ENCODE measurements around the gene GPBAR1.

The GPBAR1 gene

DNA sequence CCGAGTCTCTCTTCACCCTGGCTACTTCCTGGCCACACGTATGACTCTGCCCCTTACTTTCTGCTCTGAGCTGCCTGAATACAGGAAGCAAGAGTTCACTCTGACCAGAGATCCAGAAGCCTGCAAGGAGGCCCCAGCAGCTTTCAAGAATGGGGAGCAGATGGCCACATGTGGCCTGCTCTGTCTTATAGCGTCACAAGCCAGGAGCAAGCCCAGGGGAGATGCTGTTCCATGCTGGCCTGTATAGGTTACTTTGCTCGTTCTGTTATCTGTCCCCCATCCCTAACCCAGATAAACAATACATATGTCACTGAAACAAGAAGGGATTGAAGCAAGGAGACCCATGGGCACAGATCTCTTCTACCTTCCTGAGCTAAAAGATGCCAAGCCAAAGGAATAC, 13.8 kb downstream of the GPBAR1 start:
- H3K27me3 ChIP-seq (ENCODE audit: control insufficient read depth in 2 of 2, insufficient read depth in 2 of 2, low read length in 2 of 2): no peaks in the 10 kb centered on the region
- H3K4me3 ChIP-seq (ENCODE audit: low read length in 2 of 2): peak overlapping the region in 1 of 2 donors; percentile 20
- H3K4me1 ChIP-seq (ENCODE audit: control insufficient read depth in 2 of 2, insufficient read depth in 2 of 2, low read length in 2 of 2): peaks cover 45 to 48% of the 10 kb centered on the region in 2 donors
- H3K9ac ChIP-seq (ENCODE audit: low read depth in 1 of 2, low read length in 2 of 2): peak overlapping the region; percentile 6 to 50
- peak overlapping the region; percentile 89 to 92 for H3K27ac ChIP-seq (ENCODE audit: low read depth in 2 of 2, low read length in 2 of 2)
- no peaks in the 10 kb centered on the region for H3K9me3 ChIP-seq (ENCODE audit: control insufficient read depth in 2 of 2, low read length in 2 of 2)
- peaks cover 56 to 60% of the 10 kb centered on the region in 2 donors for H3K36me3 ChIP-seq (ENCODE audit: control insufficient read depth in 2 of 2, insufficient read depth in 2 of 2, low read length in 2 of 2)

DNA sequence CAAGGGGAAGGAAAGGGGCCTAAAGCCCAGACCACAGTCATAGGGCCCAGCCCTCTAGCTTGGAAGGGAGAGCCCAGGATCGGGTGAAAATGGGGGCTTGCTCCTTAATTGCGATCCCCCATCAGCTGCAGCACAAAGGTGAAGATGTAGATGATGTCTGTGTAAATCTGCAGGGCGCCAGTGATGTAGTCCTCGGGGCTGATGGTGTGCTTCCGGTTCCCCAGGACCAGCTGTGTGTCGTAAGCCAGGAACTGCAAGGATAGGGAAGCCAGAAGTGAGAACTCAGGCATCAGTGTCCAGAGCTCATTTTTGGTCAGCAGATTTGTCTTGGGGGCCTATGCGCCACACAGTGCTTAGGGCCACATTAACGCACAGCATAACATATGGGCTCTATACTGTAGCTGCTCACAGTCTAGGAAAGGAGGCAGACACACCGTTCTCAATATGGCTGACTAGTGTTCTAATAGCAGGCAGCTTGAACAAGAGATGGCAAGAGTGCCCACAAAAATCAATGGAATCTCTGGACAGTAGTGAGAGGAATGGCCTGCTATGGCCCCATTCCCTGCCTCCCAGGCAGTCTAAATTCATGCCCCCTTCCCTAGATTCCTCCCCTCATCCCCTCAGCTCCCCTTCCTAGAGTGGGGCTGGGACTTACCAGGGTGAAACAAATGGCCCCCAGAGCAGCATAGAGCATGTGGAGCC, 14.7 kb downstream of the GPBAR1 start:
- peak overlapping the region; percentile 89 to 92 for H3K27ac ChIP-seq (ENCODE audit: low read depth in 2 of 2, low read length in 2 of 2)
- H3K27me3 ChIP-seq (ENCODE audit: control insufficient read depth in 2 of 2, insufficient read depth in 2 of 2, low read length in 2 of 2): no peaks in the 10 kb centered on the region
- H3K9ac ChIP-seq (ENCODE audit: low read depth in 1 of 2, low read length in 2 of 2): peak overlapping the region; percentile 36 to 50
- H3K4me3 ChIP-seq (ENCODE audit: low read length in 2 of 2): no peak overlapping the region
- peaks cover 45 to 48% of the 10 kb centered on the region in 2 donors for H3K4me1 ChIP-seq (ENCODE audit: control insufficient read depth in 2 of 2, insufficient read depth in 2 of 2, low read length in 2 of 2)
- peaks cover 66 to 69% of the 10 kb centered on the region in 2 donors for H3K36me3 ChIP-seq (ENCODE audit: control insufficient read depth in 2 of 2, insufficient read depth in 2 of 2, low read length in 2 of 2)
- H3K9me3 ChIP-seq (ENCODE audit: control insufficient read depth in 2 of 2, low read length in 2 of 2): no peaks in the 10 kb centered on the region

DNA sequence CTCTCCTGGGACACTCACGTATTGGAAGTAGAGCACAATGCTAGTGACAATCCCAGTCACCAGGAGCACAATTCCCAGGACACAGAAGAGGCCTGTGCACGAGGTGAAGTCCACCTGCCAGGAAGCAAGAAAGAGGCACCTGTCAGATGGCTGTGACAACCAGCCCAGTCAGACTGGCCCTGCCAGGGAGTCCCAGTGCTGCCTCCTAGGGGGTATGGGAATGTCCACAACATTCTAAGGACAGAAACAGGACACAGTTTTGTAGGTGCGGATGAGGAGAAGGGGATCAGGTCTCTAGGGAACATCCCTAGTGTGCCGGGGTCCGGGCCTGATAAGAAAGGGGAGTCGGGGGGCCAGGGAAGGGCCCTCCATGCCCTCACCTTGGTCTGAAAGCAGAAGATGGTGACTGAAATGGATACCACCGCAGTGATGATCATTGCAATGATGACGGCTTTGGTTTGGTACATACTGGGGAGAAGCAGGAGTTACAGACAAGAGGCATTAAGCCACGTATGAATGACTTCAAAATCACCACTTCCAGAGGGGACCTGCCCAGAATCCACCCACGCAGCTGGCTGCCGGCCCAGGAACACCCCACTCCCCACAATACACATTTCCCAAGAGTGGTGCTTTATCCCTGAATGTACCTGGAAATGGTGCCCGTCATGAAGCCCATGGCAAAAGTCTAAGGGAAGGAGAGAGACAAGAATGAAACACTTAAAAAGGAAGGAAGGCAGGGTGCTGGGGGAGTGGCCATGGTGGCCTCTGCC, 16.4 kb downstream of the GPBAR1 start:
- no peak overlapping the region for H3K9ac ChIP-seq (ENCODE audit: low read depth in 1 of 2, low read length in 2 of 2)
- H3K36me3 ChIP-seq (ENCODE audit: control insufficient read depth in 2 of 2, insufficient read depth in 2 of 2, low read length in 2 of 2): peaks cover 77 to 83% of the 10 kb centered on the region in 2 donors
- no peaks in the 10 kb centered on the region for H3K9me3 ChIP-seq (ENCODE audit: control insufficient read depth in 2 of 2, low read length in 2 of 2)
- H3K27ac ChIP-seq (ENCODE audit: low read depth in 2 of 2, low read length in 2 of 2): no peak overlapping the region
- H3K27me3 ChIP-seq (ENCODE audit: control insufficient read depth in 2 of 2, insufficient read depth in 2 of 2, low read length in 2 of 2): no peaks in the 10 kb centered on the region
- H3K4me1 ChIP-seq (ENCODE audit: control insufficient read depth in 2 of 2, insufficient read depth in 2 of 2, low read length in 2 of 2): peaks cover 29 to 31% of the 10 kb centered on the region in 2 donors
- H3K4me3 ChIP-seq (ENCODE audit: low read length in 2 of 2): no peak overlapping the region

DNA sequence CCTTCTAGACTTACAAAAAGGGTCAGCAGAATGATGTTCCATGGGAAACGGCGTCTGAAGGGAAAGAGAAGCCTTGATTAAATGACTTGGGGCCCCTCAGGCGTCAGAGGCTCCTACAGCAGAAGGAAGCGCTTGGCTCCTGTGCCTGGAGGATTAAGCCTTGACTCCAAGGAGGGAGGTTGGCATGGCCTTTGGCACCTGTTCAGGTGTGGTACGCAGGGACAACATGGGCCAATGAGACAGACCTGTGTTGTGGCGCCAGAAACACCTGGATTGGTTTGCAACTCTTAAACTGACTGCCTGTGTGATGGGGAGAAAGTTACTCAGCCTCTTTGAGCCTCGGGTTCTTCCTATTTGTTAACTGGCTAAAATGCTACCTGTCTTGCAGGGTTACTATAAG, 17.1 kb downstream of the GPBAR1 start:
- no peaks in the 10 kb centered on the region for H3K9me3 ChIP-seq (ENCODE audit: control insufficient read depth in 2 of 2, low read length in 2 of 2)
- H3K4me3 ChIP-seq (ENCODE audit: low read length in 2 of 2): no peak overlapping the region
- H3K36me3 ChIP-seq (ENCODE audit: control insufficient read depth in 2 of 2, insufficient read depth in 2 of 2, low read length in 2 of 2): peaks cover 77 to 84% of the 10 kb centered on the region in 2 donors
- no peaks in the 10 kb centered on the region for H3K27me3 ChIP-seq (ENCODE audit: control insufficient read depth in 2 of 2, insufficient read depth in 2 of 2, low read length in 2 of 2)
- no peak overlapping the region for H3K27ac ChIP-seq (ENCODE audit: low read depth in 2 of 2, low read length in 2 of 2)
- H3K9ac ChIP-seq (ENCODE audit: low read depth in 1 of 2, low read length in 2 of 2): no peak overlapping the region
- H3K4me1 ChIP-seq (ENCODE audit: control insufficient read depth in 2 of 2, insufficient read depth in 2 of 2, low read length in 2 of 2): peaks cover 24% of the 10 kb centered on the region in 2 donors

DNA sequence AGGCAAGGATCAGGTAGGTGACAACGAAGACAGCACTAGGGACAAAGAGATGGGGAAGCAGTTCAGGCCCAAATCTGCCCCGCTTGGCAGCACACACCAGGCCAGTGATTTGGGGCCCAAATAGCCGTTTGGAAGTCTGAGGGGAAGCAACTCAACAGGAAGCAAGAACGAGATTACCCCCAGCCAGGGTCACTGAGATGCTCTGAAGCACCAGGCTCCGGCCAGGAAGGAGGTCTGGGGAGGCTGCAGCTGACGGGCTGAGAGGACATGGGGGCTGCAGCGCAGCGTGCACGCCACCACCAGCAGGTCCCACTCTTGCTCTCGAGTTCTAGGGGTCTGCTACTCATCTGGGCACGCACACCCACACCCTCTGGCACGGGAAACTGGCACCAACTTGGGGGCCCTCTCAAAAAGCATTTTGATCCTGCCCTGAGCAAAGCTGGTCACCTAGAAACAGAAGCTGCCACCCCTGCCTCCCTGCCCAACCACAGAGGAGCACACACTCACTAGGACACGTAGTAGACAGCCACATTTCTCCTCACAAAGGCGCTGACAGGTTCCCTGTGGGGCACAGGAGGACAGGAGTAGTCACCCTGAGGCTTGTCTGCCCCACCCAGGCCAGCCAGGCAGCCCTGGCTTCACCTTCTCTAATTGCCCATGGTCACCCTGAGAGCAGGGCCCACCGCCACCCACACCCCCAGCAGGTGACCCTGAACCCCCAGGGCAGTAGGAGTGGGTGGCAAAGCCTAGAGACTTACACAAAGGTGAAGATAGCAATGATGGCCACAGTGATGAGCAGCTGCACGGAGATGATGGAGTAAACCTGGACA, 17.9 kb downstream of the GPBAR1 start:
- peaks cover 81 to 82% of the 10 kb centered on the region in 2 donors for H3K36me3 ChIP-seq (ENCODE audit: control insufficient read depth in 2 of 2, insufficient read depth in 2 of 2, low read length in 2 of 2)
- no peak overlapping the region for H3K9ac ChIP-seq (ENCODE audit: low read depth in 1 of 2, low read length in 2 of 2)
- no peaks in the 10 kb centered on the region for H3K27me3 ChIP-seq (ENCODE audit: control insufficient read depth in 2 of 2, insufficient read depth in 2 of 2, low read length in 2 of 2)
- H3K9me3 ChIP-seq (ENCODE audit: control insufficient read depth in 2 of 2, low read length in 2 of 2): no peaks in the 10 kb centered on the region
- no peak overlapping the region for H3K27ac ChIP-seq (ENCODE audit: low read depth in 2 of 2, low read length in 2 of 2)
- peaks cover 23 to 26% of the 10 kb centered on the region in 2 donors for H3K4me1 ChIP-seq (ENCODE audit: control insufficient read depth in 2 of 2, insufficient read depth in 2 of 2, low read length in 2 of 2)
- H3K4me3 ChIP-seq (ENCODE audit: low read length in 2 of 2): no peak overlapping the region

DNA sequence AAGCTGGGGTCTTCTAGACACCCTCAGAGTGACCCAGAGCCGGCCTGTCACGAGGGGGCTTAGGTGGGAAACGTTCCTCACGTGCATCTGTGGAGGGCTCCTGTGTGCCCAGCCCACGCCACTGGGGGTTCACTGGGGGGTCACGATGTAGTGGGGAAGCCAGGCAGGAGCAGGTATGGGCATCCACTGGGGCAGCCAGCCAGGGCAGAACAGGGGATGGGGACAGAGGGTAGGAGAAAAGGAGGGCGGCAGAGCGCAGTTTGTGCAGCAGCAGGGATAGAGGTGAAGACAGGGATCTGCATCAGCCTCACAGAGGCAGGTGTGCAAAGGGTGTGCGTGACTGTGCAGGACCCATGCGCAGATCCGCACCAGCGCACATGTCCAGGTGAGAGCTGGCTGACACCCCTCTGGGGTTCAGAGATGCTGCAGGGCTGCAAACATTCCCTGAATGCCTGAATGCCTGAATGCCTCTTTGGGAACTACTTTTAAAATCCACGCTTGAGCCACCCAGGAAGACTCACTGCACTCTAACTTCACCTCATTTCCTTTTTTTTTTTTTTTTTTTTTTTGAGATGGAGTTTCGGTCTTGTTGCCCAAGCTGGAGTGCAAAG, 19.6 kb downstream of the GPBAR1 start:
- Histone ChIP-seq H3K9ac (ENCODE audit: low read depth in 1 of 2, low read length in 2 of 2) (no peak overlapping the region), H3K36me3 (ENCODE audit: control insufficient read depth in 2 of 2, insufficient read depth in 2 of 2, low read length in 2 of 2) (peaks cover 68 to 69% of the 10 kb centered on the region in 2 donors), H3K4me1 (ENCODE audit: control insufficient read depth in 2 of 2, insufficient read depth in 2 of 2, low read length in 2 of 2) (peaks cover 23 to 24% of the 10 kb centered on the region in 2 donors)

DNA sequence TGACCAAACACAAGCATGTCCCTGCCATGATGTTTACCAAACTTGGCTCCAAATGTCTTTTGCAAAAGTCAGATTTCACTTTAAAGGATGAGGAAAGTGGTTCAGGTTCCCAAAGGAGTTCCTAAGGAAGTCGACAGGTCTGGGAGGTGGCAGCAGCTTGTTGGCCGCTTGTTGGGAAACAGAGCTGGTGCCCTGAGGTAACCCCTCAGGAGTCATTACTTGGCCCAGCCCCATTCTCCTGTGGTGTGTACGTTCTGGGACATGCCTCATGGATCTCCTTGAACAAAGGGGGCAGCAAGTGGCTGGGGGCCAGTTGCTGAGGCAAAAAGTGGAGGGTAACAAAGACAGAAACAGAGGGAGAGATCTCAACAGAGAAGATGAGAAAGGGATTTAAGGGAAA, 20.6 kb downstream of the GPBAR1 start:
- Histone ChIP-seq H3K36me3 (ENCODE audit: control insufficient read depth in 2 of 2, insufficient read depth in 2 of 2, low read length in 2 of 2) (peaks cover 57 to 62% of the 10 kb centered on the region in 2 donors), H3K9ac (ENCODE audit: low read depth in 1 of 2, low read length in 2 of 2) (no peak overlapping the region), H3K4me1 (ENCODE audit: control insufficient read depth in 2 of 2, insufficient read depth in 2 of 2, low read length in 2 of 2) (peaks cover 30 to 31% of the 10 kb centered on the region in 2 donors), H3K4me3 (ENCODE audit: low read length in 2 of 2) (no peak overlapping the region), H3K27ac (ENCODE audit: low read depth in 2 of 2, low read length in 2 of 2) (peak overlapping the region in 1 of 2 donors; percentile 64), H3K9me3 (ENCODE audit: control insufficient read depth in 2 of 2, low read length in 2 of 2) (no peaks in the 10 kb centered on the region), H3K27me3 (ENCODE audit: control insufficient read depth in 2 of 2, insufficient read depth in 2 of 2, low read length in 2 of 2) (no peaks in the 10 kb centered on the region)

More for the DNA sequence above, 19.6 kb downstream of the GPBAR1 start:
- no peak overlapping the region for H3K4me3 ChIP-seq (ENCODE audit: low read length in 2 of 2)
- no peaks in the 10 kb centered on the region for H3K27me3 ChIP-seq (ENCODE audit: control insufficient read depth in 2 of 2, insufficient read depth in 2 of 2, low read length in 2 of 2)
- no peak overlapping the region for H3K27ac ChIP-seq (ENCODE audit: low read depth in 2 of 2, low read length in 2 of 2)
- H3K9me3 ChIP-seq (ENCODE audit: control insufficient read depth in 2 of 2, low read length in 2 of 2): no peaks in the 10 kb centered on the region

DNA sequence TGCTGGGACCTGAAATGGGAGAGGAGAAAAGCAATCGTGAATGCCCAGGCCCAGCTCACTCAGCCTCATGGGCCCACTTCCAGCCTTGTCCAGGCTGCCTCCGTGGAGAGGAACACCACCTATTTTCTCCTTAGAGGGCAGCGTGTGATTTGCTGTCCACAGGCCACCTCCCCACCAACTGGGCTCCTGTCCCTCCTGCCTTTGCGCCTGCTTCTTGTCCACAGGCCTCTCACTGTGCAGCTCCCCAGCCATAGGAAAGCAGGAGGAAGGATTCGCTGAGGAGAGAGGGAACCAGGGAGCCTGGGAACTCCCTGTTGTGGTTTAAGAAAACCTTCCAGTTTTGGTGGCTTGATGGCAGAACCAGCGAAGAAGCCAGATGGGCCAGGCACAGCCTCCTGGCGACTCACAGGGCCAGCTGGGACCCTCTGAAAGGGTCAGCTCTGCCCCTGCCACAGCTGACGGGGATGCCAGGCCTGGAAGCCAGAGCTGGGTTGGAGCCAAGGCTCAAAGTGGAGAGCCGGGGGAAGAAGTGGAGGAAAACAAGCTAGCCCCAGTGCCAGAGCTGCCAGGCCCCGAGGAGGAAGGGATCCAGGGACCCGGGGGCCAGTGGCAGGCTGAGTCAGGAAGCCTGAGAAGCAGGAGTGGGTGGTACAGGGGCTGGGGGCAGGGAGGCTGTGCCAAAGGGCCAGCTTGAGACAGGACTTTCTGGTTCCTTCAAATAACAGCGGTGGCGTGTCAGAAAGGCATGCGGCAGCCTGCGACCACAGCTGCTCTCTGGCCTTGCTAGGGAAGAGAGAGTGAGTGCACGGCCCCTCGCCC, 21.6 kb downstream of the GPBAR1 start:
- peak overlapping the region; percentile 3 to 19 for H3K9ac ChIP-seq (ENCODE audit: low read depth in 1 of 2, low read length in 2 of 2)
- H3K27me3 ChIP-seq (ENCODE audit: control insufficient read depth in 2 of 2, insufficient read depth in 2 of 2, low read length in 2 of 2): no peaks in the 10 kb centered on the region
- peak overlapping the region; percentile 23 to 64 for H3K27ac ChIP-seq (ENCODE audit: low read depth in 2 of 2, low read length in 2 of 2)
- H3K9me3 ChIP-seq (ENCODE audit: control insufficient read depth in 2 of 2, low read length in 2 of 2): no peaks in the 10 kb centered on the region
- H3K4me3 ChIP-seq (ENCODE audit: low read length in 2 of 2): no peak overlapping the region
- peaks cover 48 to 53% of the 10 kb centered on the region in 2 donors for H3K36me3 ChIP-seq (ENCODE audit: control insufficient read depth in 2 of 2, insufficient read depth in 2 of 2, low read length in 2 of 2)
- H3K4me1 ChIP-seq (ENCODE audit: control insufficient read depth in 2 of 2, insufficient read depth in 2 of 2, low read length in 2 of 2): peaks cover 38 to 40% of the 10 kb centered on the region in 2 donors
